Aorta (tissue), 5 donors: ENCODE measurements around the gene EMILIN2. TPM values are rescaled to one million over a fixed set of nuclear protein-coding genes. Genes with fewer than 3 reads are reported as not detected.

Source experiments
- ATAC-seq: fragments of 200-7000 bp; cut with Tn5 transposase; one replicate; pipeline ENCODE4 v1.9.1; 2022; ENCODE audit warnings: moderate library complexity; ENCODE audit not compliant: low FRiP score
- DNase-seq, 2 donors: peaks; one replicate each; pipeline ENCODE4 v3.0.0-alpha.2; 2020
- H3K27ac ChIP-seq, 2 donors: one replicate each; pipeline ENCODE4 v1.5.1; 2013; ENCODE audit warnings: low read length in 2 of 2, mild to moderate bottlenecking in 2 of 2, moderate library complexity in 2 of 2, control low read depth in 1 of 2, inconsistent platforms in 1 of 2, low read depth in 1 of 2
- H3K27me3 ChIP-seq, 2 donors: one replicate each; pipeline ENCODE4 v1.6.1; 2013; ENCODE audit warnings: control low read depth in 1 of 2, low read length in 1 of 2, mild to moderate bottlenecking in 1 of 2, moderate library complexity in 1 of 2; ENCODE audit not compliant: insufficient read depth in 2 of 2, control insufficient read depth in 1 of 2
- H3K36me3 ChIP-seq, 2 donors: one replicate each; pipeline ENCODE4 v1.6.1; 2013; ENCODE audit warnings: control low read depth in 1 of 2, low read length in 1 of 2, mild to moderate bottlenecking in 1 of 2; ENCODE audit not compliant: insufficient read depth in 2 of 2, control insufficient read depth in 1 of 2
- H3K4me1 ChIP-seq, 2 donors: one replicate each; pipeline ENCODE4 v1.6.1; 2013; ENCODE audit warnings: low read length in 2 of 2, control low read depth in 1 of 2, mild to moderate bottlenecking in 1 of 2, moderate library complexity in 1 of 2; ENCODE audit not compliant: insufficient read depth in 2 of 2, control insufficient read depth in 1 of 2
- H3K4me3 ChIP-seq, 2 donors: one replicate each; pipeline ENCODE4 v1.5.1; 2013; ENCODE audit warnings: low read length in 2 of 2, control low read depth in 1 of 2, mild to moderate bottlenecking in 1 of 2
- H3K9me3 ChIP-seq: one replicate; pipeline ENCODE4 v1.6.1; 2013; ENCODE audit warnings: mild to moderate bottlenecking, low read length; ENCODE audit not compliant: control insufficient read depth
- WGBS, 2 donors: extraction: QIAGEN DNeasy Blood & Tissue Kit; methylation state at CpG; one replicate each; pipeline ENCODE4 v1.1.7; 2013; 5-methylcytosine and 5-hydroxymethylcytosine counted together
- intact Hi-C, 2 donors: fragments of 100-400 bp; cut with DNase I; formaldehyde crosslinking; loops; one replicate each; pipeline versions ENCODE4 v1.14.2 to v1.15.0; 2022
- polyA plus RNA-seq, 2 donors: library from polyadenylated mRNA; stranded (reverse); fragments of 200-250 nt; gene quantifications; one replicate each; pipeline ENCODE4 v1.2.3, GENCODE V29; 2013
- total RNA-seq, 2 donors: library from RNA; stranded (reverse); fragmentation: NEBNext Ultra II Directional; extraction: Animal tissue kit (Norgen Biotek cat#: 25700); gene quantifications; one replicate each; pipeline ENCODE4 v1.2.1, GENCODE V29; 2021
- donor health status: healthy with polysubstance abuse.
- donor health status: Bipolar disorder and iron deficiency.
- donor health status: DM: no; HTN: no; CAD: no.
- donor health status: DM: no; HTN: no; CAD: no.
- donor health status: DM: yes; HTN: yes; CAD: no.

EMILIN2 gene
- total and polyA plus RNA-seq, 4 donors = 1.1 to 34.5 (median 13.8) TPM

DNA sequence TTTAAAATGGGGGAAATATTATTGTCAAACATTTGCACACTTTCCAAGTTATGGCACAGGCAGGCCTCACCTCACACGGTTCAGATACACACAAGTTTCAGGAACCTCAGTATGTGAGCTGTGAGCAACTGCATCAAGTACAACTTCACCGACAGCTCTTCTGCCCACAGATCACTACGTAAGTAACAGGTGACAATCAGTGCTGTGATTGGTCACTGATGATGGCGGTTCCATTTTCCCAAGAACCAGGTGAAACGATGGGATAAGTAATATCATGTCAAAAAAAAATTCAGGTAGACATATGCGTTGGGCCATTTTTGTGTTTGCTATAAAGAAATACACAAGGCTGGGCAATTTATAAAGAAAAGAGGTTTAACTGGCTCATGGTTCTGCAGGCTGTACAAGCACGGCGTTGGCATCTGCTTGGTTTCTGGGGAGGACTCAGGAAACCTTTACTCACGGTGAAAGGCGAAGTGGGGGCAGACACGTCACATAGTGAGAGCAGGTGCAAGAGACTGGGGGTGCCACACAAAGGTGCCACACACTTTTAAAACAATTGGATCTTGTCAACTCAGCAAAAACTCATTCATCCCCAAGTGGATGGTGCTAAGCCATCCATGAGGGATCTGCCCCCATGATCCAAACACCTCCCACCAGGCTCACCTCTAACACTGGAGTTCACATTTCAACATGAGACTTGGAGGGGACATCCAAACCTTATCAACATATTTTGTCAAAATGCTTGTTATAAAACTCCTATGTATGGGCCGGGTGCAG is 108.3 kb downstream of the EMILIN2 start:
- no peak overlapping the region for H3K27ac ChIP-seq
- DNase-seq (no peak), ATAC-seq (no peak)
- H3K4me3 ChIP-seq = no peak overlapping the region
- H3K9me3 ChIP-seq = no peaks in the 10 kb centered on the region
- H3K4me1 ChIP-seq = no peaks in the 10 kb centered on the region
- 97 to 98% methylated on average over 12 of the region's 12 CpGs for WGBS, 2 donors
- no peaks in the 10 kb centered on the region for H3K27me3 ChIP-seq
- intact Hi-C loops = no loop called here
- H3K36me3 ChIP-seq = peaks cover 0 to 12% of the 10 kb centered on the region in 2 donors

DNA sequence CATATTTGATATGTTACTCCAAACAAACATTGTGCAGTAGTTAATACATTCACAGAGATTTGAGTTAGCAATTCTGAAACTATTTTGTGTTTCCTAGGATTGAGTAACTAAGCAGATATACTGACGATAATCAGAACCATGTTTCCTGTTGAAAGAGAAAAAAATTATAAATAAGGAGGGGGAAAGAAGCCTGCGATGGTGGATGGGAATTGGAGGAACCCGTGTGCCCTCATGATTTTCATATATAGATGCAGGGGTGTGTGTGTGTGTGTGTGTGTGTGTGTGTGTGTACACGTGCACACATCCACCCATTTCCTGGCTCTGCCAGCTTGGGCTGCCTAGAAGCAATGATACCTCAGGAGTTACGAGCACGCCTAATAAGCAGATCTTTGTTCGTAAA is 109.2 kb downstream of the EMILIN2 start:
- H3K36me3 ChIP-seq = peaks cover 0 to 7% of the 10 kb centered on the region in 2 donors
- no peaks in the 10 kb centered on the region for H3K27me3 ChIP-seq
- 87 to 89% methylated on average over 7 of the region's 7 CpGs for WGBS, 2 donors
- H3K9me3 ChIP-seq = no peaks in the 10 kb centered on the region
- no peak overlapping the region for H3K4me3 ChIP-seq
- H3K4me1 ChIP-seq = no peaks in the 10 kb centered on the region
- intact Hi-C loops = no loop called here
- DNase-seq (no peak), ATAC-seq (no peak)
- H3K27ac ChIP-seq = no peak overlapping the region

DNA sequence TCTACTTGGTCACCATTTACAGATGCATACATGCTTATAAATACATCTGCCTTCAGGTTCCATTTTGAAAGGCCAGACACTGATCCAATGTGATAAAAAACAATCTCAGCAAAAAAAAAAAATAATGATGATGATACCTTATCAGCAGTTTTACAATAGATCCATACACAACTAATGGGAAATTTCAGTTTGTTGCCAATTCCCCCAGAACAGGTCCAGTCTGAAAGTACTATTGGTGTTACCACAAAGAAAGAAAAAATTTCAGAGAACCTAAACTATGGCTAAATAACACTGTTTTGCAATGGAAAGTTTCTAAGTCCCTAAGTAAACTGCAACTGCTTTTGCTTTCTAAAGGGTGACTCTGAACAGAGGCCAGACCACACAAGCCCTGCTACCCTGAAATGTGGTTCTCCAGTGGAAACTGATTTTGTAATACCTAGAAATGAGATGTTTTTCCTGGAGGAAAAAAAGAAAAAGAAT is 112.1 kb downstream of the EMILIN2 start:
- Histone ChIP-seq H3K9me3 (no peaks in the 10 kb centered on the region), H3K4me3 (no peak overlapping the region), H3K4me1 (peaks cover 3 to 7% of the 10 kb centered on the region in 2 donors), H3K27ac (peak overlapping the region in 1 of 2 donors; percentile 36), H3K36me3 (peaks cover 0 to 6% of the 10 kb centered on the region in 2 donors), H3K27me3 (no peaks in the 10 kb centered on the region)
- DNase-seq (no peak), ATAC-seq (peak; percentile 65)
- intact Hi-C loops = no loop called here

DNA sequence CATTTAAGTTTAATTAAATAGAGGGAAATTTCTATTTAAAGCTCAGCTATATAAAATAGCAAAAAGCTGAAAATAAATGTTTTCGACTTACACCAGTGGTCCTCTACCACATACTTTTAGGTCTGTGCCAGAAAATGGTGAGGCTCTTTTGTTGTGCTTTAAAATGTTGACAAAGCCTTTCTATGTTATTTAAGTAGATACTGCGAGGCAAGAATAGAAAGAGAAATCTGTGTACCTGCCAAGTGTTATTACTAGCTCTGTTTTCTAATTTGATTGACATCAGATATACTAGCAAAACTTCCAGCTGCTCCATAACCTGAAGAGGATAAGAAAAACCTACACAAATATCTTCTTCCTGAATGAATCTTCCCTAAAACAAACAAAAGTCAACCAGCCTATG is 112.5 kb downstream of the EMILIN2 start:
- no peak overlapping the region for H3K27ac ChIP-seq
- intact Hi-C loops = no loop called here
- H3K4me3 ChIP-seq = no peak overlapping the region
- H3K9me3 ChIP-seq = no peaks in the 10 kb centered on the region
- no peaks in the 10 kb centered on the region for H3K27me3 ChIP-seq
- ATAC-seq (no peak), DNase-seq (no peak)
- peaks cover 0 to 1% of the 10 kb centered on the region in 2 donors for H3K36me3 ChIP-seq
- peaks cover 5 to 7% of the 10 kb centered on the region in 2 donors for H3K4me1 ChIP-seq
- WGBS, 2 donors = 5 to 7% methylated on average over 2 of the region's 2 CpGs

DNA sequence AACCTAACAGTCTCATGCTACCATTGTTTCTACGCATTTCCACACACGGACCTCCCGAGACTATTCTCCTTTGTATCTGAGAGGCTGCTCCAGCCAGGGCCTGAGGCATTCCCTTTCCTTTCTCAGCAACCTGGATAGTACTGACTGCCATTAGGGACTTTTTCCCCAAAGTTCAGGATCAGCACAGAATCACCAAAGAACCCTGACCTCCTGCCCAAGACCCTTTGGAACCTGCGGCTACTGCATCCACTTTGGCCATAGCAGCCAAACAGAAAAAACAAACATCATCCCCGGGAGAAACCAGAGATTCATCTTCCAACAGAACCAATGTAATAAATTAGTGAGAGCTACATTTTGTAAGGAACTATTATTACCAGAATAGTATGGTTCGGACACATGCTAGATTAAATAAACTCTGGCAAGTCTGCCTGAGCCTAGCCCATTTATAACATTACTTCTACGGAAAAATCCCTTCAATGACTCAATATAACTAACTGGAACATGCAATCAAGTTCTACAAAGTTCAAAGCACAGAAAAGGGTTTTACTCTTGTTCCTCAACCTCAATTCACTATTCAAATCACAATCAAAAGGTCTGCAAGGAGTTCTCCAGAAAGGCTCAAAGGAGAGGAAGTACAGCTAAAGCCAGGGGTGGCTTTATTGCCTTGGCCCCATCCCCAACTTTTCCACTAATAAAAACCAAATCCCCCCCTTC is 114.3 kb downstream of the EMILIN2 start:
- no peaks in the 10 kb centered on the region for H3K36me3 ChIP-seq
- no peak for DNase-seq
- ATAC-seq = peak; percentile 58
- H3K4me1 ChIP-seq = peaks cover 5 to 7% of the 10 kb centered on the region in 2 donors
- no peak overlapping the region for H3K4me3 ChIP-seq
- H3K9me3 ChIP-seq = no peaks in the 10 kb centered on the region
- peak overlapping the region; percentile 60 to 77 for H3K27ac ChIP-seq
- intact Hi-C loops = no loop called here
- WGBS, 2 donors = 55 to 56% methylated on average over 7 of the region's 7 CpGs
- no peaks in the 10 kb centered on the region for H3K27me3 ChIP-seq

DNA sequence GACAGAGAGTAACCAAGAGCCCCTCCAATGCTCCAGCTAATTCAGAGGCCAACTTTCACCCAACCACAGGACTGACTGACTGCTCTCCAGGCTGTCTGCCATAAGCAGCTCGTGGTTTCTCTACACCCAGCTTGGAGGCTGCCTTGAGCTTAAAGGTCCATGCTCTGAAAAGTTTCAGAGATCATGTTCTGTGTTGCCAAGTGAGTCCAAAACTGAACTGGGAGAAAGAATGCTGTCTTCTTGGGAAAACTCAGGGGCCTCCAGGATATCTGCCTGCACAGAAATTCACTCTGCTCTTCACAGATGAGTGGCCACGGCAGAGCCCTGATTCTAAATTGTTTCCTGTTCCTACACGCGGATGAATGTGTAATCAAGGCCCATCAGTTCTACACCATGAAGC is 115.0 kb downstream of the EMILIN2 start:
- peaks cover 5 to 7% of the 10 kb centered on the region in 2 donors for H3K4me1 ChIP-seq
- H3K4me3 ChIP-seq = no peak overlapping the region
- no peak for DNase-seq
- no peaks in the 10 kb centered on the region for H3K27me3 ChIP-seq
- H3K9me3 ChIP-seq = no peaks in the 10 kb centered on the region
- WGBS, 2 donors = 32 to 40% methylated on average over 4 of the region's 4 CpGs
- peak; percentile 47 for ATAC-seq
- peak overlapping the region; percentile 26 to 77 for H3K27ac ChIP-seq
- intact Hi-C loops = no loop called here
- H3K36me3 ChIP-seq = no peaks in the 10 kb centered on the region

DNA sequence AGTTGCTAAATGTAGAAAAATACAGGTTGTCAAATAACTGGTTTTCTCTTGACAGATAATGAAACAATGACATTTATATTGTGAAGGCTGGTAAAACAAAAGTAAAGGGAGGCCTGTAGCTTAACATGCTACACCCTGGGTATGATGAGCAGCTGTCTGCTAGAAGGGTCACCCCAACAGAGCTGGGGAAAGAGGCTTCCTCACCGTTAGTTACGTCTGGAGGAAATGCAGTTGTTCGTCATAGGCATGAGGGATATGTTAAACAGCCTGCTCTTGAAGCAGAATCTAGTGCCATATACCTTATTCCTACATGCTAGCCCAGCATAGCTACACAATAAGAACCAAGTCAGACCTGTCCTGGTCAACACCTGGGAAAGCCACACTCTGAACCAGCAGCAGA is 116.2 kb downstream of the EMILIN2 start:
- Histone ChIP-seq H3K4me1 (peaks cover 7% of the 10 kb centered on the region in 2 donors), H3K9me3 (no peaks in the 10 kb centered on the region), H3K27me3 (no peaks in the 10 kb centered on the region), H3K36me3 (no peaks in the 10 kb centered on the region), H3K4me3 (no peak overlapping the region), H3K27ac (no peak overlapping the region)
- ATAC-seq (no peak), DNase-seq (no peak)
- intact Hi-C loops = no loop called here
- 93 to 94% methylated on average over 3 of the region's 3 CpGs for WGBS, 2 donors

DNA sequence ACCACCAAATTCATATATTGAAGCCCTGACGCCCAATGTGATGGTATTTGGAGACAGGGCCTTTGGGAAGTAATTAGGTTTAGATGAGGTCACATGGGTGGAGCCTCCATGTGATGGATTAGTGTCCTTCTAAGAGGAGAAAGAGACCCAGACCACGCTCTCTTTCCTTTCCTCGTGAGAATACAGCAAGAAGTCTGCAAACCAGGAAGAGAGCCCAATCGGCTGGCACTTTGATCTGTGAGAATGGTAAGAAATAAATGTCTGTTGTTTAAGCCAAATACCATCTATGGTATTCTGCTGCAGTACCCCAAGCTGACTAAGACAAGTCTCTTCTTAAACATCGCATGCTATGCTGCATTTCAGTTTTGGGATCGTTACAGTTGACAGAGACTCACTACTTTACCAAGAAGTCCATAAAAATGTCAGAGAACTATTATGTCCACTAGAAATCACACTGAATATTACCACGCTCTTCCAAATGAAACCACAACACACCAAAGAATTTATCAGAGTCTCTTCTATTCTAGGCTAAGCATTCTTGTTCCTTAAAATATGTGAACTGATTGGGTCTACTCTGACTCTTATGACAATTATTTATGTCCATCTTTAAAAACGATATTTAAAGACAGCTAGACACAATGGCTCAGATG is 117.7 kb downstream of the EMILIN2 start:
- no peak overlapping the region for H3K27ac ChIP-seq

More for the DNA sequence above, 117.7 kb downstream of the EMILIN2 start:
- H3K36me3 ChIP-seq = no peaks in the 10 kb centered on the region
- DNase-seq (no peak), ATAC-seq (no peak)
- peaks cover 7% of the 10 kb centered on the region in 2 donors for H3K4me1 ChIP-seq
- H3K4me3 ChIP-seq = no peak overlapping the region
- intact Hi-C loops = no loop called here
- 89 to 92% methylated on average over 8 of the region's 8 CpGs for WGBS, 2 donors
- no peaks in the 10 kb centered on the region for H3K27me3 ChIP-seq
- no peaks in the 10 kb centered on the region for H3K9me3 ChIP-seq
